Activated T-helper 2 cell treated with anti-CD3 and anti-CD28 coated beads, Interferon-gamma antibody, Interleukin-2, Interleukin-4, amounts not matched to agents 10 μg/mL and 5 μg/mL and 100 μg/mL, durations not matched to agents 14 hours and 24 hours and 36 hours (primary cell): Measurements from ENCODE around the gene CELF4. TPM values are rescaled to one million over a fixed set of nuclear protein-coding genes. Genes with fewer than 3 reads are reported as not detected.

Experiments
- DNase-seq: peaks from one replicate; pipeline ENCODE4 v3.0.0; 2021; ENCODE audit warnings: low spot score
- H3K27ac Mint-ChIP-seq: one replicate; pipeline ENCODE4 v1.8.0; 2021; ENCODE audit warnings: mixed read lengths
- H3K27me3 Mint-ChIP-seq: one replicate; pipeline ENCODE4 v1.8.0; 2021; ENCODE audit warnings: low read depth, mixed read lengths
- H3K36me3 Mint-ChIP-seq: one replicate; pipeline ENCODE4 v1.8.0; 2021; ENCODE audit warnings: low read depth, mixed read lengths
- H3K4me1 Mint-ChIP-seq: one replicate; pipeline ENCODE4 v1.8.0; 2021; ENCODE audit warnings: low read depth, mixed read lengths
- H3K4me3 Mint-ChIP-seq: one replicate; pipeline ENCODE4 v1.8.0; 2021; ENCODE audit warnings: low read depth, mild to moderate bottlenecking, moderate library complexity, mixed read lengths
- H3K9me3 Mint-ChIP-seq: one replicate; pipeline ENCODE4 v1.8.0; 2021; ENCODE audit warnings: mixed read lengths
- intact Hi-C: fragments of 100-400 bp; cut with micrococcal nuclease; formaldehyde crosslinking; loops from one replicate; pipeline ENCODE4 v1.15.1; 2023
- total RNA-seq: library from RNA; stranded (reverse); gene quantifications from 2 replicates; pipeline ENCODE4 v1.2.3, GENCODE V29; 2022

The CELF4 gene
- total RNA-seq, 1 donor from 2014 or later, result not detected

- Mint-ChIP-seq H3K36me3 (no peaks in the 10 kb centered on the region), H3K4me3 (no peak overlapping the region), H3K9me3 (no peaks in the 10 kb centered on the region), H3K4me1 (no peaks in the 10 kb centered on the region), H3K27ac (no peak overlapping the region), H3K27me3 (no peaks in the 10 kb centered on the region)
- intact Hi-C loops, result no loop called here
- DNase-seq, result no peak
Measured at GRCh38 chr18:37222354-37222998, 343.1 kb downstream of the CELF4 start.

- intact Hi-C loops, result no loop called here
Measured at GRCh38 chr18:37219257-37219656, 346.3 kb downstream of the CELF4 start.

DNA sequence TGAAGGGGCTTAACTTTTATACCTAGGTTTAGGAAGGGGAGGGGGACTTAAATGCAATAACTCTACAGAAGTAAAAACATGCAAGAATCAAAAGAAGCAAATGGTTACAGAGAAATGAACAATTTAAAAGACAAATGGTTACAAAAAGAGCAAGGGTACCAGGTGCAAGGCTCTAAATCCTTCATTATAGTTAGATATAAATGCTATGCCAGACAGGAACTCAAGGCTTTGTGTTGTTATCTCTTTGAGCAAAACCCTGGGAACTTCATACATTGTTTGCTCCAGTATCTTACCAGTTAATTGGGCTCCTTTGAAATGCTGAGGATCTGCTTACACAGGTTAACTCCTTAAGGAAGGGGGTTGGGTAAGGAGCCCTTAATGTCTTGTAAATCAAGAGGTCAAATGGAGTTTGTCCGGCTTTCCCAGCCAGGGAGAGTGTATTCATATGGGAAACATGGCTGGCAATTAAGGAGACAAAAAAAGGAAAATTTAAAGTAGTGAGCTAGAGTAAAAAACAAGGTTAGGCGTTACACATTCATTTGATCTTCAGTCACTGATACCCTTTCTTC lies 347.5 kb downstream of the CELF4 start:
- intact Hi-C loops, result no loop called here
- Mint-ChIP-seq H3K27ac (no peak overlapping the region), H3K4me3 (no peak overlapping the region), H3K27me3 (no peaks in the 10 kb centered on the region), H3K36me3 (no peaks in the 10 kb centered on the region), H3K4me1 (no peaks in the 10 kb centered on the region), H3K9me3 (peaks cover 17% of the 10 kb centered on the region)
- DNase-seq, result no peak

More at GRCh38 chr18:37219257-37219656, 346.3 kb downstream of the CELF4 start:
- Mint-ChIP-seq H3K27ac (no peak overlapping the region), H3K4me3 (no peak overlapping the region), H3K9me3 (peaks cover 10% of the 10 kb centered on the region), H3K27me3 (no peaks in the 10 kb centered on the region), H3K36me3 (no peaks in the 10 kb centered on the region), H3K4me1 (no peaks in the 10 kb centered on the region)
- no peak for DNase-seq

GRCh38 chr18:37210781-37211180 lies 354.8 kb downstream of the CELF4 start:
- no peaks in the 10 kb centered on the region for H3K27me3 Mint-ChIP-seq
- H3K27ac Mint-ChIP-seq, result no peak overlapping the region
- DNase-seq, result no peak
- H3K4me1 Mint-ChIP-seq, result no peaks in the 10 kb centered on the region
- no peak overlapping the region for H3K4me3 Mint-ChIP-seq
- H3K36me3 Mint-ChIP-seq, result no peaks in the 10 kb centered on the region
- H3K9me3 Mint-ChIP-seq, result peaks cover 10% of the 10 kb centered on the region
- intact Hi-C loops, result no loop called here

GRCh38 chr18:37207343-37207742 lies 358.3 kb downstream of the CELF4 start:
- Mint-ChIP-seq H3K36me3 (no peaks in the 10 kb centered on the region), H3K27ac (no peak overlapping the region), H3K4me3 (no peak overlapping the region), H3K27me3 (no peaks in the 10 kb centered on the region), H3K4me1 (no peaks in the 10 kb centered on the region), H3K9me3 (peaks cover 3% of the 10 kb centered on the region)
- intact Hi-C loops, result no loop called here
- no peak for DNase-seq

GRCh38 chr18:37199741-37200140 lies 365.9 kb downstream of the CELF4 start:
- H3K4me1 Mint-ChIP-seq, result no peaks in the 10 kb centered on the region
- intact Hi-C loops, result no loop called here
- no peaks in the 10 kb centered on the region for H3K27me3 Mint-ChIP-seq
- no peak overlapping the region for H3K4me3 Mint-ChIP-seq
- no peaks in the 10 kb centered on the region for H3K36me3 Mint-ChIP-seq
- peaks cover 15% of the 10 kb centered on the region for H3K9me3 Mint-ChIP-seq
- no peak overlapping the region for H3K27ac Mint-ChIP-seq
- DNase-seq, result no peak
